ENCODE data around the gene KIF16B.
"Not testable (repeated sequence)": the region's sequence is repeated elsewhere in the genome, so short reads cannot be mapped to it uniquely, and the experiment has no call there.

The KIF16B gene

DNA sequence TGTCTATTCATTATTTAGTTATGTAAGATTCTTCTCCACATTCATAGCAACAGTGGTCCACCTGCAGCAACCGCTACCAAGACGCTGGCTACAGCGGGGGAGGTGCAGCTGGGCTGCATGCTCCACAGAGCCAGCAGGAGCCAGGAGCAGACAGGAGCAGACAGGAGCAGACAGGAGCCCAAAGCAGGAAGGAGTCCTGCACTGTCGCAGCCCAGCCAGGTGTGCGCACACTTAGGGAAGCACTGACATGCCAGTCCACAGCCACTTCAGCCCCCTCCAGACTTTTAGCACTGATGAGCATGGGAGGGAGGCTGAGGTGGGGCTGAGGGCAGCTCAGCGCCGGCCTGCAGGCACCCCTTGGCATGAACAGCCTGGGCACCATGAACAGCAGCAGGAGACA, 19.6 kb downstream of the KIF16B start:
- DNase-seq (ENCODE audit: low spot score) = no peak

DNA sequence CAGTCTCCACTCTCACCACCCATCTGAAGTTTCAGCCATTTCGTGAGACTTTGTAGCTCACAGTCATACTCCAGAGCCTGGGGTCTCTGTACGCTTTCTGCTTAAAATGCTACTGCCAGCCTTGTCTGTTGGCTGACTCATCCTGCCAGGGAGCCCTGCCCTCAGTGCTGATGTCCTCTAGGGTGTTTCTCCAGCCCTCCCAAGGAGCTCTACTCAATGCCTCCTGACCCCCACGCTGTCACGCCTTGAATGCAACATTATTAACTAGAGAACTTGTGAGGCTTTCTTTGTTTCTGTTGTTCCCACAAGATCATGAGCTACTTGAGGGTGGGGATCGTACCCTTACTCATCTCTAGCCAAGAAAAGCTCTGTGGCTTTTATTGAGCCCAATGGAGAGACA, 20.1 kb downstream of the KIF16B start:
- no peak for DNase-seq (ENCODE audit: low spot score)

DNA sequence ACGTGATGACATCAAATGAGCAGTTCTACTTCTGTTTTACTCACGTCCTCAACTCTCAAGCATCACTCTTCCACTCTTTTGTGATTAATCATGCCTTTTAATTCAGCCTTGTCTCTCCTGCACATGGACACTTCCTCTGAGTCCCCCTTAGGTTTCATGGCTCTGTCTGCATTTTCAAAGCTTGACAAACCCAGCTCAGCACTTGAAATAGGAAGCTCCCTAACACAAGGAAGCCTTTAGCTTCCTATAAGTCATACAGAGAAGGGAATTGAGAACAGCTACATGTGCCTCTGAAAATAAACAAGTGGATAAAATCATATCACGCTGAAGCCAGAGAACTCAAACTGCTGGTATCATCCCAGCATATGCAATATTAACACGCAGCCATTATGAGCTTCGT, 21.2 kb downstream of the KIF16B start:
- DNase-seq (ENCODE audit: low spot score) = no peak

DNA sequence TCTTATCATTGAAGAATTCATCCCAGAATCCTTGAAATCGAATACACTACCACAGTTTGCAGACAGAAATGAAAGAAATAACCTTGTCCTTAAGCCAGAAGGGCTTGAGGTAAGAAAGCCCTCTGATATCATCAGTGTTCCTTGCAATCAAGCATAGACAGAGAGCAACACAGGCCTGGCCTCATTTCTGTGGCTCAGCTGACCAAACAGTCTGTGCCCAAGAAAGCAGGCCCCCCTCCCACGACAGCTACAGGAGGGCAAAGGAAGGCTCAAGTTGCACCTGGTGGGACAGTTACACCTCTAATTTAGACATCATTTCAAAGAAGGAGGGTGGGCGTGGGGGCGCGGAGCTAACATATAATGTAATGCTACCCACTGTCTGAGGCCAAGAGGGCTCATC, 21.6 kb downstream of the KIF16B start:
- no peak for DNase-seq (ENCODE audit: low spot score)

DNA sequence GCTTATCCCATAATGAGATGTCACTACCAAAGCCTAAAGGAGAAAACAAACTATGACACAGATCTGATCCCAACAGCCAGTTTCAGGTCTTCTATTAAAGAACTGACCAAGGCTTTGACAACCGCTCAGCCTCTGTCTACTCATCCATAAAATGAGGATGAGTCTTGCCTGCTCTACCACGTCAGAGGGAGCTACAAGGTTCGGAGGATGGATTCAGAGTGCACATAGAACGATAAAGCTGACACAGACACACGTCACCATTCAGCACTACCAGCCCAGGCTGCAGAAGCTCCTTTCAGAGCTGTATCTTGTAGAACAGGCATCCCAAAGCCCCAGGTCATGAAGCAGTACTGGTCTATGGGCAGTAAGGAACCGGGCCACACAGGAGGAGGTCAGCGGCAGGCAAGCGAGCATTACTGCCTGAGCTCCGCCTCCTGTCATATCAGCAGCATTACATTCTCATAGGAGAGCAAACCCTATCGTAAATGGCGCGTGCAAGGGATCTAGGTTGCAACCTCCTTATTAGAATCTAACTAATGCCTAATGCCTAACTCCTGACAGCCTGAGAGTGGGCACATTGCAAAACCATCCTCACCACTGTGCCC, 25.1 kb downstream of the KIF16B start:
- DNase-seq (ENCODE audit: low spot score) = no peak

DNA sequence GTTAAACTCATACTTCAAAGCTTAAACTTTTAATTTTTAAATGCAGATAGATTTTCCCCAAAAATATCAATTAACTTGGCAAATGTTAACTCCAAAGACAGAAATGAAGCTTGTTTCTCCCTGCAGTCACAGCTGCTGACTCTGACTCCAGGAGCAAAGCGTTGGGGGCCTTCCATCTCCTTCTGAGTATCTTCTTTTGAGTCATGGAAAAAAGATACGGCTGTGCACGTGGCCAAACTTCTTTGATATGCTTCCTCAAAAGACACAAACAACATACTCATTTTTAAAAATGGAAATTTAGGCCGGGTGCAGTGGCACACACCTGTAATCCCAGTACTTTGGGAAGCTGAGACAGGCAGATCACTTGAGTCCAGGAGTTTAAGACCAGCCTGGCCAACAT, 28.3 kb downstream of the KIF16B start:
- no peak for DNase-seq (ENCODE audit: low spot score)

DNA sequence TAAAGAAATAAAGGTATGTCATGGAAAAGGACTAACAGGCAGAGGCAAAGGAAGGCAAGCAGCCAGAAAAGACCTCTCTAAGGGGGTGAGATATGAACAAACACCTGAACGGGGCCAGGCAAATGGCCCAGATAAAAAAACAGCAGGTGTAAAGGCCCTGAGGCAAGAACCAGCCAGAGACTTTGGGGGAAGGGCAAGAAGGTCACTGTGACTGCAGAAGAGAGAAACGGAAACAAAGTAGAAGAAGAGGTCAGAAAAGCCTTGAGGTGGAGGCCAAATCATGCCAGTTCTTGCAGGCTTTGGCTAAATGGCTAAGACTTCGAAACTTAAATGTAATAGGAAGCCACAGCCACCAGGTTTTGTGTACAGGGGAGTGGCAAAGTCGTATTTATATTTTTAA, 30.8 kb downstream of the KIF16B start:
- DNase-seq (ENCODE audit: low spot score) = no peak

DNA sequence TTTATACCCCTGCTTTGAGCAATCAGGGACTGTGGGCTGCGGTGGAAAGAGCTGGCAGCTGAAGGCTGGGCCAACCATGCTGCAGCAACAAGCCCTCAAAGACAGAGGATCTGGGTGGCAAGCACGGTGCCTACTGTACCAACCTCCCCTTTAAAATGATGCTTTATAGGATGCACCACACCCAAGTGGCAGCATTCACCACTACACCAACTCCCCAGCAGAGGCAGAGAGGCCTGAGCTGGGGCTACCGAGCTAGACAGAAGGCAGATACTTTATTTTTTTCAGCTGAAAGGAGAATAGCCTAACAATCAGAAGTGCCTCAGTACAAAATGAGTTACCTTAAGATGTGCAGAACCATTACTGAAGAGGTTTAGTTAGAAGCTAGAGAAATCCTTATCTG, 31.4 kb downstream of the KIF16B start:
- no peak for DNase-seq (ENCODE audit: low spot score)

DNA sequence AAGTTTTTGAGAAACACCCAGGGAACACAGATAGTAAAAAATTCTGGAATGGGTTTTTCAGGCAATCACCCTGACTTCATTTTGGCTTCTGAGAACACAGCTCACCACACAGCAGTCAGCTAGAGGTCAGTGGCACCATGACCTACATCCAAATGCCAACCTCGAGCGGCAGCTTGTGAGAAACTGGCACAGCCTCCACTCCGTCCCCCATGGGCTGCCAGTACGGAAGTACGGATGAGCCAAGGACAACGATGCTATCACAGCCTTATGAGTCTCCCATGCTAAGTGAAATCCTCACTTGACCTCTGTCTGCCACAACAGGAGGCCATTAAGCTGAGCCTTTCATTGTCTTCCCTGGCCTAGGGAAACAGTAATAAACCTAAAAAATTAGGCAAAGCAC, 32.0 kb downstream of the KIF16B start:
- no peak for DNase-seq (ENCODE audit: low spot score)

DNA sequence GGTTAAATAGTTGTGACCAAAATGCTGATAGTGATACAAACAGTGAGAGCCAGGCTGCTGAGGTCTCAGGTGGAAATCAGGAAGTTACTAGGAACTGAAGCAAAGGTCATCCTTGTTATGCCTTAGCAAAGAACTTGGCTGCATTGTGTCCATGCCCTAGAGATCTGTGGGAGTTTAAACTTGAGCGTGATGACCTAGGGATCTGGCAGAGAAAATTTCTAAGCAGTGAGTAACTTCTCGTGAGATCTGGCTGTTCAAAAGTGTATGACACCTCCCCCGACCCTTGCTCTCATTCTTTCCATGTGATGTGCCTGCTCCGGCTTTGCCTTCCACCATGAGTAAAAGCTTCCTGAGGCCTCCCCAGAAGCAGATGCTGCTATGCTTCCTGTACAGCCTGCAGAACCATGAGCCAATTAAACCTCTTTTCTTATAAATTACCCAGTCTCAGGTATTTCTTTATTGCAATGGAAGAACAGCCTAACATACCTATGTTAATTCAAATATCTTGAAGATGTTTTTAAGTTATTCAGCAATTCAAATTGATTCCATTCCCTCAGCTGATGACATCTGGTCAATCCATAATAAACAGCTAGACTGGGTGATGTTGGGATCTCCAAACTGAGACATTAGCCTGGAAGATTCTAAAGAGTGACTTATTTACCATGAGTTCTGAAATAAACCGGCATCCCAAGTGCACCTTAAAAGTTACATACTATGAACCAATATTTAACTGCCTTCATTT, 33.8 kb downstream of the KIF16B start:
- DNase-seq (ENCODE audit: low spot score) = no peak

DNA sequence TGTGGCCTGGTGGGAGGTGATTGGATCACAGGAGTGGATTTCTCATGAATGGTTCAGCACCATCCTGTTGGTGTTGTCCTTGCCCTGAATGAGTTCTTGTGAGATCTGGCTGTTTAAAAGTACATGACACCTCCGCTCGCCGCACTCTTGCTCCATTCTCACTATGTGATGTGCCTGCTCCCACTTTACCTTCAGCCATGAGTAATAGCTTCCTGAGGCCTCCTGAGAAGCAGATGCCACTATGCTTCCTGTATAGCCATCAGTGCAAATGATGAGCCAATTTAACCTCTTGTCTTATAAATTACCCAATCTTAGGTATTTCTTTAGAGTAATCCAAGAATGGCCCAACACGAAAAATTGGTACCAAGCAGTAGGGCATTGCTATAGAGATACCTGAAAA, 34.5 kb downstream of the KIF16B start:
- no peak for DNase-seq (ENCODE audit: low spot score)

DNA sequence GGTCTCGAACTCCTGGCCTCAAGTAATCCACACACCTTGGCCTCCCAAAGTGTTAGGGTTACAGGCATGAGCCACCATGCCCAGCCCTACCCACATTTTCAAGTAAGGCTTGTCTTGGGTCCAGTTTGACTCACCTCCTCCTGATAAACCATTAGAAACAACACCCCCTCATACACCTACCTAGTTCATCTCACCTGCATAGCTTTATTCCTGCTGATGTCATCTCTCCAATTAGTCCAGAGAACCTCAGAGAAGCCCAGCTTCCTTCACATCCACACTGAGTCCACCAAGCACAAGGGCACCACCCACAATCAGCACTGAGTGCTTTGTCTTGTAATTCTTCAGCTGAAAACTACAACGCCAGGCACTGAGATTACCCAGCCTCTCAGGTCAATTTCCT, 35.3 kb downstream of the KIF16B start:
- DNase-seq (ENCODE audit: low spot score) = no peak

DNA sequence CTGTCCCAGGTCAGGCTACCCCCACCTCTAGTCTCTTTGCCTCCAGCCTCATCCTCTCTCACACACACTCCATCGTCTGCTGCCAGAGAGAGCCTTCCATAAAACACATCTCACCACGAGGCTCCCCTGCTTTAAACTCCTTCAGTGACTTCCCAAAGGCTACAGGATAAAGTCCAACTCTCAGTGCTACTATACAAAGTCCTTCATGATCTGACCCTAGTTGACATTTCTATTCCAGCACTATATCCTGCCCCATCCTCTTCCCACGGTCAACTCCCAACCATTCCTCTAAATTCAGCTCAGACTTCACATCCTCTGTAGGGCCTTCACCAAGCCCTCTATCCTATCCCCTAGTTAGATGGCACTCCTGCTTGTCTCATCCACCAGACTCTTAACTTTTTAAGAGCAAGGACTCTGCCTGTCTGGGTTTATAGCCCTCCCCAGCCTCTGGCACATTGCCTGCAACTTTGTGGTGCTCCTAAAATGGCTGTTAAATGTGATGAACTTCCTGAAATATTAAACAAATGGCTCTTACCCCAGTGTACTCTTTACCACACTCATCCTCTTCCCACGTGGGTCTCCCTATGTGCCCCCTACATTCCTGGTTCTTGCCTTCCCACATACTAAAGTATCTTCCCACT, 36.1 kb downstream of the KIF16B start:
- no peak for DNase-seq (ENCODE audit: low spot score)

DNA sequence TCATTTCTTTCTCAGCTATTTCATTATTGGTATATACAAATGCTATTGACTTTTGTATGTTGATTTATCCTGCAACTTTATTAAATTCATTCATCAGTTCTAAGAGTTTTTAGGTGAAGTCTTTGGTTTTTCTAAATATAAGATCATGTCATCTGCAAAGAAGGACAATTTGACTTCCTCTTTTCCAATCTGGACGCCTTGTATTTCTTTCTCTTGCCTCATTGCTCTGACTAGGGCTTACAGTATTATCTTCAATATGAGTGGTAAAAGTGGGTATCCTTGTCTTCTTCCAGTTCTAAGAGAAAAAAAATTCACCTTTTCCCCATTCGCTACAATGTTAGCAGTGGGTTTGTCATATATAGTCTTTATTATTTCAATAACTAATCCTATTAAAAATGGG, 38.0 kb downstream of the KIF16B start:
- no peak for DNase-seq (ENCODE audit: low spot score)

DNA sequence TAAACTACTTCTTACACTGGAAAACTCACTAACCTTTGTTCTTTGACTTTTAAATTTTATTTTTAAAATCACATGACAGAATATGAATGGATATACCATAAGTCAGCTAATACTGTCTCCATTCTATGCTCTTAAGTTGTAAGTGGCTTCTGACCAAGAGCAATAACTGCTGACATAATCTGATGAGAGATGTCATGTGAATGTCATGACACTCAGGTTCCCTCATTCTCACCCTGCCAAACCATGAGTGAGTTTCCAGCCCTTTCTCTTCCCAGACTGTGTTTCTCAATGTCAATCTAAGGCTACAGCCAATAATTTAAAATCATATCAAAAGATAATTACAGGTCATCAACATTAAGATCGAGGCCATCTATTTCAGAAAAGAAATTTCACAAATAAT, 39.7 kb downstream of the KIF16B start:
- DNase-seq (ENCODE audit: low spot score) = no peak

DNA sequence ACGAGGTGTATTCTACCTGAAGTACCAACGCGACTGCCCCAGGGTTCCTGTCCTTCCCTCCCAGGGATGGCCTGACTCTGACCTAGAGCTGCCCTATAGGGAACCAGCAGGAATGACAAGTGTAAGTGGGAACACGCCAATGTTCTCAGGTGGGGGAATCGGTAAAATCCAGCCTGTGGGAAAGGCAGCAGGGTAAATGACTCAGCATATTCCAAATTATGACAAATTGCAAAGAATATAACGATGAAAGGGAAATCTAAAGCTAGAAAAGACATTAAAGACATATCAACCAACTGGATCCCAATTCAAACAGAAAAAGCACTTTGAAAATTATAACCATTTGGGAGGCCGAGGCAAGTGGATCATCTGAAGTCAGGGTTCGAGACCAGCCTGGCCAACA, 41.8 kb downstream of the KIF16B start:
- DNase-seq (ENCODE audit: low spot score) = no peak

DNA sequence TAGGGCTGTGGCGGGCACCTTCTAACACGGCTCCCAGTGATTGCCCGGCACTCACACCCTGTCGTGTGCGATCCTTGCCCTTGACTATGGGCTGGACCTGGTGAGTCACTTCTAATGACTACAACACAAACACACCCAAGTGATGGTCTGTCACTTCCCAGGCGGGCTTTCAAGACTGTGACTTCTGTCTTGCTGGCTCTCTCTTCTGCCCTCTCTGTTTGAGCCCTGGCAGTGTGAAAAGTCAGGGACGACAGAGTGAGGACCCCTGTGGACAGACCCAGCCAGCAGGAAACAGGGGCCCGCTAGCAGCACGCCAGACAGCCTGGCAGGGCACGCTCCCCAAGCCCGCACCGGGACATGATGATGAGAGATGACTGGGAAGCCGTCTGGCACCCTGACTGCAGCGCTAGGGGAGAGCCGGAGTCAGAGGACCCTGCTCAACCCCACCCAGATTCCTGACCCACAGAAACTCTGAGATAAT, 43.0 kb downstream of the KIF16B start:
- no peak for DNase-seq (ENCODE audit: low spot score)

DNA sequence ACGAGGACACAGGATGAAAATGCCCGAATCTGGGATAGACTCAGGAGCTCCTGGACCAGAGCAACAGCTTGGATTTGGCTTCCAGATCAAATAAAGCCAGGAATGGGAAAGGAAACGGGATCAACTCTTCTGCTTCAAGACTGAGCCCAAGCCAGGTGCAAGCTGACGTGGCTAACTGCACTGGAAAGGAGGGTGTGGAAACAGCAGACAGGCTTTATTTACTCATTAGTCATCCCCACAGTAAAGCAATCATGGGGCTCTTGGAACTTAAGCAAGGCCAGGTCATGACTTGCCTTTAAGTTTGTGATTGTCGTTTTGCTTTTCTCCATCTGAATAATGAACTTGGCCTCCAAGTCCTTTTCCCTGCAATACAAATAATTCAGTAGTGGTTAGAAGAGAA, 45.2 kb downstream of the KIF16B start:
- DNase-seq (ENCODE audit: low spot score) = peak; percentile 63

DNA sequence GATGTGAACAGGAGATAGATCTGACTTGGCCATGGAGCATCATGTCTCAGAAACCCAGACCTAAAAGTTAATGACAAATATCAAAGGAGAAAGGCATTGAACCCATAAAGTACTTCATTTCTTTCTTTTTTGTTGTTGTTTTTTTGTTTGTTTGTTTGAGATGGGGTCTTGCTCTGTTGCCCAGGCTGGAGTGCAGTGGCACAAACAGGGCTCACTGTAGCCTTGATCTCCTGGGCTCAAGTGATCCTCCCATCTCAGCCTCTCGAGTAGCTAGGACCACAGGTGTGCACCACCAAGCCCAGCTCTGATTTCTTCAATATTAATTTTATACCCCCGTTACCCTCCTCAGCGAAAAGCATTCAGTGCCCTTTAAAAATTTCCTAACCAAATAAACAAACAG, 45.8 kb downstream of the KIF16B start:
- DNase-seq (ENCODE audit: low spot score) = no peak

DNA sequence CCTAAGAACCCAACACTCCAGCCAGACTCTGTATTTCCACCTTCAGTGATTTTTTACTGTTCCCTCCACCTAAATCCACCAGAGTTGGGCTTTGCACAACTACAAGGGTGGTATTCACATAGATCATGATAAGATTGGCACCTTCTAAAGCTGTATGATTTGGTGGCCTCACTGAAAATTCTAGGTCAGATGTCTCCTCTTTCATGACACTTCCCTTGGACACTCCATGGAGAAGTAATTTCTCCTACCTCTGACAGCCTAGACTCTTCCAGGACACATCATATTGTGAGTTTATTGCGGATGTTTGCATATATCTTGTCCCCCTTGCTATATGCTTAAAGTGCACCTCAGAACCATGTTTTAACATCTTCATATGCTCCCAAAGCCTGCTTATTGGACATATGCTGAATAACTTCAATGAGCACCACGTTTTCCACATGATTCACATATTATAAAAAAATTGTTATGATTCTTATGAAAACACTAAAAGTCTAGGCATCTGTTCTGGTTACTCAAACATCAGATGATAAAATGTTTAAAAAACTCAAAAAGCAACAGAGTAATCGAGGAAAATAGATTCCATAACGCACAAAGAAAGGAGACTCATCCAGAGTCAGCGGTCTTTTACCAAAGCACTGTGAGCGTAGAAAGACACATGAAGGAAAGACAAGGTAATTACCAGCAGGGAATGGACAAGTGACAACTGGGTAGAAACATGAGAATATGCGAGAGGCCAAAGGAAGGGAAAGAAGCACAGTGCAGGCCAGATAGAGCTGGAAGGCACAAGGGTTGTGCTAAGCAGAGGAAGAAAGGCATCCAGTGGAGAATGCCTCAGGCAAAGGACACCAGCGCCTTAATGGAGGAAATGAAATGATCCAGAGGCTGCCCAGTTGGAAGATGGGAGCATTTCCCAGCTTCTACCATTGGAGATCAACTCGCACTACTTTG, 46.5 kb downstream of the KIF16B start:
- DNase-seq (ENCODE audit: low spot score) = no peak

DNA sequence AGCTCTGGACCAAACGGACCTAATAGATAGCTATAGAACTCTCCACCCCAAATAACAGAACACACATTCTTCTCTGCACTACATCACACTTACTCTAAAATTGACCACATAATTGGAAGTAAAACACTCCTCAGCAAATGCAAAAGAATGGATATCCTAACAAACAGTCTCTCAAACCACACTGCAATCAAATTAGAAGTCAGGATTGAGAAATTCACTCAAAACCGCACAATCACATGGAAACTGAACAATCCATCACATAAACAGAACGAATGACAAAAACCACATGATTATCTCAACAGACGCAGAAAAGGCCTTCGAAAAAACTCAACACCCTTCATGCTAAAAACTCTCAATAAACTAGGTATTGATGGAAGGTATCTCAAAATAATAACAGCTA, 50.6 kb downstream of the KIF16B start:
- not testable (repeated sequence) for DNase-seq (ENCODE audit: low spot score)

DNA sequence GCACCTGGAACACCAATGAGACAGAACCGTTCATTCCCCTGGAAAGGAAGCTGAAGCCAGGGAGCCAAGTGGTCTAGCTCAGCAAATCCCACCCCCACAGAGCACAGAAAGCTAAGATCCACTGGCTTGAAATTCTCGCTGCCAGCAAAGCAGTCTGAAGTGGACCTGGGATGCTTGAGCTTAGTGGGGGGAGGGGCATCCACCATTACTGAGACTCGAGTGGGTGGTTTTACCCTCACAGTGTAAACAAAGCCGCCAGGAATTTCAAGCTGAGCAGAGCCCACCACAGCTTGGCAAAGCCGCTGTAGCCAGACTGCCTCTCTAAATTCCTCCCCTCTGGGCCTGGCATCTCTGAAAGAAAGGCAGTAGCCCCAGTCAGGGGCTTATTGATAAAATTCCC, 53.1 kb downstream of the KIF16B start:
- no peak for DNase-seq (ENCODE audit: low spot score)

All from AG20443 (cell line).